ENCODE measurements around the gene SCN5A.
"Not testable (repeated sequence)": the region's sequence is repeated elsewhere in the genome, so short reads cannot be mapped to it uniquely, and the experiment has no call there.

The SCN5A gene

DNA sequence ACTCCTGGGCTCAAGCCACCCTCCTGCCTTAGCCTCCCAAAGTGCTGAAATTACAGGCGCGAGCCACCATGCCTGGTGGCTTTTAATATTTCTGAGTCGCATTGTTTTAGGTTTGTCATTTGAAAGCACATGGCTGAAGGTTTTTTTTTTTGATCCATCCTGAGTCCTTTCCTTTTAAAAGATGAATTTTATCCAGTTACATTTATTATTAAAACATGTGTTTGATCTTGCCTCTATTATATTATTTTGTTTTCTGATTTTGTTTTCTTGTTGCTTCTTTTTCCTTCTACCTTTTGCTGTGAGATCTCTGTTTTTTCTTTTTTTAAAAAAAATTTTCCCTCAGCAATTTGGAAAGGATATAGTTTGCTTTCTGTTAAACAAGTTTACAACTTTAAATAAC, 76.4 kb downstream of the SCN5A start:
- no peak for ATAC-seq
- TF ChIP-seq TOX (CRISPR knock-in tag; IDR thresholded peaks at IDR 0.05; ENCODE audit: borderline replicate concordance) (no peak), ZNF565 (CRISPR knock-in tag; conservative IDR thresholded peaks at IDR 0.05; ENCODE audit: low read depth) (no peak), ZFP30 (CRISPR knock-in tag; IDR thresholded peaks at IDR 0.05) (no peak), ESRRG (CRISPR knock-in tag; IDR thresholded peaks at IDR 0.05) (no peak), ARNTL (CRISPR knock-in tag; IDR thresholded peaks at IDR 0.05; ENCODE audit: borderline replicate concordance, low read depth) (no peak), ZNF8 (CRISPR knock-in tag; IDR thresholded peaks at IDR 0.05) (no peak), PATZ1 (CRISPR knock-in tag; IDR thresholded peaks at IDR 0.05; ENCODE audit: borderline replicate concordance) (no peak), RARB (CRISPR knock-in tag; IDR thresholded peaks at IDR 0.05) (no peak), ZC3H10 (CRISPR knock-in tag; IDR thresholded peaks at IDR 0.05) (no peak), TCF4 (CRISPR knock-in tag; IDR thresholded peaks at IDR 0.05; ENCODE audit: borderline replicate concordance) (no peak), BACH2 (CRISPR knock-in tag; IDR thresholded peaks at IDR 0.05; ENCODE audit: borderline replicate concordance) (no peak), PPARA (CRISPR knock-in tag; IDR thresholded peaks at IDR 0.05; ENCODE audit: borderline replicate concordance) (no peak), ISL1 (CRISPR knock-in tag; IDR thresholded peaks at IDR 0.05) (no peak)

GRCh38 chr3:38567498-38567897, 82.0 kb downstream of the SCN5A start:
- no peak for TF ChIP-seq PPARA (CRISPR knock-in tag; IDR thresholded peaks at IDR 0.05; ENCODE audit: borderline replicate concordance)
- TF ChIP-seq, protein P1, sequence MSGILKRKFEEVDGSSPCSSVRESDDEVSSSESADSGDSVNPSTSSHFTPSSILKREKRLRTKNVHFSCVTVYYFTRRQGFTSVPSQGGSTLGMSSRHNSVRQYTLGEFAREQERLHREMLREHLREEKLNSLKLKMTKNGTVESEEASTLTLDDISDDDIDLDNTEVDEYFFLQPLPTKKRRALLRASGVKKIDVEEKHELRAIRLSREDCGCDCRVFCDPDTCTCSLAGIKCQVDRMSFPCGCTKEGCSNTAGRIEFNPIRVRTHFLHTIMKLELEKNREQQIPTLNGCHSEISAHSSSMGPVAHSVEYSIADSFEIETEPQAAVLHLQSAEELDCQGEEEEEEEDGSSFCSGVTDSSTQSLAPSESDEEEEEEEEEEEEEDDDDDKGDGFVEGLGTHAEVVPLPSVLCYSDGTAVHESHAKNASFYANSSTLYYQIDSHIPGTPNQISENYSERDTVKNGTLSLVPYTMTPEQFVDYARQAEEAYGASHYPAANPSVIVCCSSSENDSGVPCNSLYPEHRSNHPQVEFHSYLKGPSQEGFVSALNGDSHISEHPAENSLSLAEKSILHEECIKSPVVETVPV (CRISPR knock-in tag; IDR thresholded peaks at IDR 0.05), result no peak
- no peak for TF ChIP-seq ZFP3 (CRISPR knock-in tag; IDR thresholded peaks at IDR 0.05)
- TF ChIP-seq ISL1 (CRISPR knock-in tag; IDR thresholded peaks at IDR 0.05), result no peak
- TF ChIP-seq, protein P2, sequence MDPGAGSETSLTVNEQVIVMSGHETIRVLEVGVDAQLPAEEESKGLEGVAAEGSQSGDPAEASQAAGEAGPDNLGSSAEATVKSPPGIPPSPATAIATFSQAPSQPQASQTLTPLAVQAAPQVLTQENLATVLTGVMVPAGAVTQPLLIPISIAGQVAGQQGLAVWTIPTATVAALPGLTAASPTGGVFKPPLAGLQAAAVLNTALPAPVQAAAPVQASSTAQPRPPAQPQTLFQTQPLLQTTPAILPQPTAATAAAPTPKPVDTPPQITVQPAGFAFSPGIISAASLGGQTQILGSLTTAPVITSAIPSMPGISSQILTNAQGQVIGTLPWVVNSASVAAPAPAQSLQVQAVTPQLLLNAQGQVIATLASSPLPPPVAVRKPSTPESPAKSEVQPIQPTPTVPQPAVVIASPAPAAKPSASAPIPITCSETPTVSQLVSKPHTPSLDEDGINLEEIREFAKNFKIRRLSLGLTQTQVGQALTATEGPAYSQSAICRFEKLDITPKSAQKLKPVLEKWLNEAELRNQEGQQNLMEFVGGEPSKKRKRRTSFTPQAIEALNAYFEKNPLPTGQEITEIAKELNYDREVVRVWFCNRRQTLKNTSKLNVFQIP (CRISPR knock-in tag; IDR thresholded peaks at IDR 0.05; ENCODE audit: borderline replicate concordance, low read depth), result no peak
- TF ChIP-seq OSR1 (CRISPR knock-in tag; IDR thresholded peaks at IDR 0.05), result no peak
- TF ChIP-seq SNAI2 (CRISPR knock-in tag; IDR thresholded peaks at IDR 0.05), result no peak
- TF ChIP-seq ZNF8 (CRISPR knock-in tag; IDR thresholded peaks at IDR 0.05), result no peak
- TF ChIP-seq TCF4 (CRISPR knock-in tag; IDR thresholded peaks at IDR 0.05; ENCODE audit: borderline replicate concordance), result no peak
- TF ChIP-seq PATZ1 (CRISPR knock-in tag; IDR thresholded peaks at IDR 0.05; ENCODE audit: borderline replicate concordance), result no peak
- no peak for TF ChIP-seq ZC3H10 (CRISPR knock-in tag; IDR thresholded peaks at IDR 0.05)
- TF ChIP-seq CSDC2 (CRISPR knock-in tag; IDR thresholded peaks at IDR 0.05), result no peak
- ATAC-seq, result no peak

DNA sequence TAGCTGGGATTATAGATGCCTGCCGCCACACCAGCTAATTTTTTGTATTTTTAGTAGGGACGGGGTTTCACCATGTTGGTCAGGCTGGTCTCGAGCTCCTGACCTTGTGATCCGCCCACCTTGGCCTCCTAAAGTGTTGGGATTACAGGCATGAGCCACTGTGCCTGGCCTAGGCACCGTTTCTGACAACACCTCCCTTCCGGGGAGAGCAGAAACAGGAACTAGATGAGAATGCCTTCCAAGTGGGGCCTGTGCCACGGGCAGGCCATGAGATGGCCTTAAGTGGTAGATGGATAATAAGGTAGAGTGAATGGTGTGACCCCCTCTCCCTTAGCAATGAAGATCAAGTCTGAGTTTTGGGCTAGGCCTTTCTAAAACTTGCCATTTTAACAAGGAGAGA, 82.7 kb downstream of the SCN5A start:
- ATAC-seq, result not testable (repeated sequence)

DNA sequence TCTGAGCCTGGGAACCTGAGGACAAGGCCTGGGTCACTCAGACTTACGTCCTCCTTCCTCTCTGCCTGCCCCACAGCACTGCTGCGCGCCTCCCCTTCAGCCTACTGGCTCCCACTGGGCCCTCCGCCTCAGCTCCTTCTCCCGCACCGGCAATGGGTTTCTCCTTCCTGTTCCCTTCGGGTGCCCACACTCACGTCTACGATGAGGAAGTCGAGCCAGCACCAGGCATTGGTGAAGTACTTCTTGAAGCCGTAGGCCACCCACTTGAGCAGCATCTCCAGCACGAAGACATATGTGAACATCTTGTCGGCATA, 83.3 kb downstream of the SCN5A start:
- TF ChIP-seq BACH2 (CRISPR knock-in tag; IDR thresholded peaks at IDR 0.05; ENCODE audit: borderline replicate concordance) (no peak), ZC3H10 (CRISPR knock-in tag; IDR thresholded peaks at IDR 0.05) (no peak), ZFP30 (CRISPR knock-in tag; IDR thresholded peaks at IDR 0.05) (no peak), TCF4 (CRISPR knock-in tag; IDR thresholded peaks at IDR 0.05; ENCODE audit: borderline replicate concordance) (no peak), SNAI2 (CRISPR knock-in tag; IDR thresholded peaks at IDR 0.05) (no peak), ZFP3 (CRISPR knock-in tag; IDR thresholded peaks at IDR 0.05) (no peak), ZNF8 (CRISPR knock-in tag; IDR thresholded peaks at IDR 0.05) (no peak), OSR1 (CRISPR knock-in tag; IDR thresholded peaks at IDR 0.05) (no peak), PPARA (CRISPR knock-in tag; IDR thresholded peaks at IDR 0.05; ENCODE audit: borderline replicate concordance) (no peak), GLIS3 (CRISPR knock-in tag; IDR thresholded peaks at IDR 0.05) (no peak), CSDC2 (CRISPR knock-in tag; IDR thresholded peaks at IDR 0.05) (no peak), RARB (CRISPR knock-in tag; IDR thresholded peaks at IDR 0.05) (no peak), TSHZ2 (CRISPR knock-in tag; IDR thresholded peaks at IDR 0.05) (no peak), TOX (CRISPR knock-in tag; IDR thresholded peaks at IDR 0.05; ENCODE audit: borderline replicate concordance) (no peak)
- TF ChIP-seq, protein P2 (CRISPR knock-in tag; IDR thresholded peaks at IDR 0.05; ENCODE audit: borderline replicate concordance, low read depth), result no peak
- TF ChIP-seq, protein P1 (CRISPR knock-in tag; IDR thresholded peaks at IDR 0.05), result no peak
- ATAC-seq, result no peak

Data from SK-N-SH treated with all-trans-retinoic acid at 6 μM for 48 hours (cell line).